HL-60 (cell line): ENCODE measurements around the gene FAM78B.

Experiments used
- DNase-seq, 2 experiments: peaks; one replicate each; pipeline ENCODE4 v3.0.0-alpha.2; 2010 to 2020; ENCODE audit warnings: low read depth in 1 of 2, low spot score in 1 of 2
- H3K27ac ChIP-seq: fragments of 250-450 bp; sonication (Bioruptor Pico); replicated peaks from 2 replicates; pipeline ENCODE4 v1.5.1; 2020; ENCODE audit warnings: mild to moderate bottlenecking, moderate library complexity
- H3K27me3 ChIP-seq: fragments of 250-450 bp; sonication (Bioruptor Pico); 2 replicates; pipeline ENCODE4 v1.5.1; 2021; ENCODE audit warnings: mild to moderate bottlenecking, moderate library complexity; ENCODE audit not compliant: insufficient read depth, poor library complexity, severe bottlenecking
- H3K4me3 ChIP-seq: replicated peaks from 2 replicates; pipeline ENCODE4 v1.5.1; 2011; ENCODE audit warnings: mild to moderate bottlenecking, control low read depth, low read length; ENCODE audit not compliant: insufficient read depth
- CTCF ChIP-seq: IDR thresholded peaks from one replicate; pipeline ENCODE4 v1.5.1; 2011; ENCODE audit warnings: low read length, control low read depth, inconsistent platforms; ENCODE audit not compliant: insufficient read depth
- GABPA ChIP-seq: IDR thresholded peaks from 2 replicates; pipeline ENCODE4 v1.6.1; 2012; ENCODE audit warnings: low read depth
- POLR2AphosphoS5 ChIP-seq: IDR thresholded peaks from 2 replicates; pipeline ENCODE4 v1.6.1; 2012; ENCODE audit warnings: low read depth
- SPI1 ChIP-seq: IDR thresholded peaks from 2 replicates; pipeline ENCODE4 v1.6.1; 2012; ENCODE audit warnings: low read depth, mild to moderate bottlenecking, borderline replicate concordance
- TF ChIP-seq, protein P1 (sequence below): IDR thresholded peaks from 2 replicates; pipeline ENCODE4 v1.6.1; 2012; ENCODE audit warnings: low read depth; ENCODE audit not compliant: insufficient replicate concordance

Gene FAM78B

DNA sequence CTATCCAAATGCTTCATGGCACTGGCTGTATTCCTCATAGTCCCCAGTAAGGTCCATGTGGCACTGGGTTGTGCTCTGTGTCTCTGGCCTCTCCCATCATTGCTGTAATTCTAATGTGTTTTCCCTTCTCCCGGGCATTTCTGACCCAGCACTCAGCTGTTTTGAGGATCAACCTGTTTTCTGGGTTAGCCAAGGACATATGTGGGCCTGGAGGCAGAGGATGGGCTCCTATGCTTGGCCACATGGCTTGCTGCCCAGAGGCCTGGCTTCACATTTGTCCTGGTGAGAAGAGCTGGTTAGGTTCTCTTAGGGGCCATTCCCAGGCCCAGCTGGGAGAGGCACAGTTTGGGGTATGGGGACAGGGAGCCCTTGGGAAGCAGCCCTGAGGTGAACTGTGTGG lies 103.1 kb downstream of the FAM78B start:
- H3K27me3 ChIP-seq, result no peaks in the 10 kb centered on the region

GRCh38 chr1:166062421-166063070 lies 104.3 kb downstream of the FAM78B start:
- Histone ChIP-seq H3K4me3 (no peak overlapping the region), H3K27ac (no peak overlapping the region), H3K27me3 (no peaks in the 10 kb centered on the region)
- DNase-seq, result no peak
- TF ChIP-seq, protein P1, sequence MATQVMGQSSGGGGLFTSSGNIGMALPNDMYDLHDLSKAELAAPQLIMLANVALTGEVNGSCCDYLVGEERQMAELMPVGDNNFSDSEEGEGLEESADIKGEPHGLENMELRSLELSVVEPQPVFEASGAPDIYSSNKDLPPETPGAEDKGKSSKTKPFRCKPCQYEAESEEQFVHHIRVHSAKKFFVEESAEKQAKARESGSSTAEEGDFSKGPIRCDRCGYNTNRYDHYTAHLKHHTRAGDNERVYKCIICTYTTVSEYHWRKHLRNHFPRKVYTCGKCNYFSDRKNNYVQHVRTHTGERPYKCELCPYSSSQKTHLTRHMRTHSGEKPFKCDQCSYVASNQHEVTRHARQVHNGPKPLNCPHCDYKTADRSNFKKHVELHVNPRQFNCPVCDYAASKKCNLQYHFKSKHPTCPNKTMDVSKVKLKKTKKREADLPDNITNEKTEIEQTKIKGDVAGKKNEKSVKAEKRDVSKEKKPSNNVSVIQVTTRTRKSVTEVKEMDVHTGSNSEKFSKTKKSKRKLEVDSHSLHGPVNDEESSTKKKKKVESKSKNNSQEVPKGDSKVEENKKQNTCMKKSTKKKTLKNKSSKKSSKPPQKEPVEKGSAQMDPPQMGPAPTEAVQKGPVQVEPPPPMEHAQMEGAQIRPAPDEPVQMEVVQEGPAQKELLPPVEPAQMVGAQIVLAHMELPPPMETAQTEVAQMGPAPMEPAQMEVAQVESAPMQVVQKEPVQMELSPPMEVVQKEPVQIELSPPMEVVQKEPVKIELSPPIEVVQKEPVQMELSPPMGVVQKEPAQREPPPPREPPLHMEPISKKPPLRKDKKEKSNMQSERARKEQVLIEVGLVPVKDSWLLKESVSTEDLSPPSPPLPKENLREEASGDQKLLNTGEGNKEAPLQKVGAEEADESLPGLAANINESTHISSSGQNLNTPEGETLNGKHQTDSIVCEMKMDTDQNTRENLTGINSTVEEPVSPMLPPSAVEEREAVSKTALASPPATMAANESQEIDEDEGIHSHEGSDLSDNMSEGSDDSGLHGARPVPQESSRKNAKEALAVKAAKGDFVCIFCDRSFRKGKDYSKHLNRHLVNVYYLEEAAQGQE, result no peak
- TF ChIP-seq CTCF (no peak), SPI1 (no peak), POLR2AphosphoS5 (no peak), GABPA (no peak)

More for the DNA sequence above, 103.1 kb downstream of the FAM78B start:
- no peak overlapping the region for H3K27ac ChIP-seq
- TF ChIP-seq GABPA (no peak), SPI1 (no peak), POLR2AphosphoS5 (no peak), CTCF (no peak)
- TF ChIP-seq, protein P1, result no peak
- no peak overlapping the region for H3K4me3 ChIP-seq
- no peak for DNase-seq

DNA sequence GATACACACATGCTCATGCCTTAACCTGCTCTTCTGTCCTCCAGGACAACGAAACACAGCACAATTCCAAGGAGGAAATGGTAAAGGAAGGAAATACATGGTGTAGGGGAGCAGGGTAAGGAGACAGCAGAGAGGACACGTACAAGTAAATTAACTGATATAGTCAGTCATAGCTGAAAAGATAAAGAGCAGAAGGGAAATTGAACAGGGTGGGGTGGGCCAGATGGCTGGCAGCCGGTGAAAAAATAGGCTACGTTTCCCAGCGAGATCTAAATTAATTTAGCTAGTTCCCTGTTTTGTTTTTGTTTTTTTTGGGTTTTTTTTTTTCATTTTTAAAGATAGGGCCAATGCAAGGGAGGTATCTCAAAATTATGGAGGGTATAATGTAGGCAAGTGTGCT lies 109.2 kb downstream of the FAM78B start:
- DNase-seq, result no peak

More for the DNA sequence above, 109.2 kb downstream of the FAM78B start:
- Histone ChIP-seq H3K27me3 (peaks cover 7% of the 10 kb centered on the region), H3K27ac (no peak overlapping the region), H3K4me3 (no peak overlapping the region)
- TF ChIP-seq, protein P1, result no peak
- TF ChIP-seq POLR2AphosphoS5 (no peak), GABPA (no peak), SPI1 (no peak), CTCF (no peak)
